ENCODE data around the gene E2F7. TPM values are rescaled to one million over a fixed set of nuclear protein-coding genes. Genes with fewer than 3 reads are reported as not detected.

Gene E2F7
- total RNA-seq, 1 donor from 2014 or later = 26.2 TPM

DNA sequence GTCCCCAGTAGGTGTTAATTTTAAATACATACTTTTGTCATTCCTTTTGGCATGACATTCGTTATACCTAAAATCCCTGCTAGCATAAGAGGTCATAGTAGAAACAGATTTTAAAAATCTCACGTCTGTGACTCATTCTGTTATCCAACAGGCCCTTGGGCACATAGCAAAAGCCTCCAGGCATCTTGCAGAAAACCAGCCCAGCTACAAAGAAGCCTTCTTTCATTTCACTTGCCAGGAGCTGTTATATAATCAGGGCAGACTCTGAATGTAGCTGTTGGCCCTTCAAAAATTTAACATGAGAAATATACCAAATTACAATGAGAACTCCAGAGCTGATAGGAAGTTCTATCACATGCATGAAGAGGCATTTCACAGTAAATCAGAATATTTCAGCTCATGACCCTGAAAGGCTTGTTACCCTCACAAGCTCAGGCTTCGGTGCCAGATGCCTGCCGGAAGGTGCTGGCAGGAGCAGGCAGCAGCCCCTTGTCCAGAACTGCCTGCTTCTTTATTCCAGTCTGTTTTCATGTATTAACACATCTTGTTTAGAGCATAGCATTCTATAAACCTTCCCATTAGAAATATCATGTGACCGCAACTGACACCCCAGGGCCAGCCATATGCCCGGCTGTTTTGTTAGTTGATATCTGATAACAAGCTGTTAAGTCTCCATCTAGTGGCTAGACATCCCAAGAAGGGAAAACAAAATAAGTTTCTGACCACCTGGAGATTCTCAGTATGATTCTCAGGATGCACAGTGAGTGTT lies 17.8 kb downstream of the E2F7 start:
- DNase-seq (ENCODE audit: low read depth) (no peak), FAIRE-seq (no peak)
- peaks cover 17% of the 10 kb centered on the region for H3K36me3 Mint-ChIP-seq (ENCODE audit: low read depth, unreplicated experiment)
- no peak overlapping the region for H2AFZ ChIP-seq (ENCODE audit: low read depth, low read length)
- no peaks in the 10 kb centered on the region for H3K27me3 Mint-ChIP-seq (ENCODE audit: low read depth, unreplicated experiment)
- no peaks in the 10 kb centered on the region for H3K4me1 Mint-ChIP-seq (ENCODE audit: low read depth, unreplicated experiment)
- peaks cover 55% of the 10 kb centered on the region for H3K79me2 ChIP-seq (ENCODE audit: insufficient read depth, low read length)
- no peaks in the 10 kb centered on the region for H3K9me3 ChIP-seq (ENCODE audit: insufficient read depth, low read depth, low read length)
- H3K9me3 Mint-ChIP-seq (ENCODE audit: unreplicated experiment) = no peaks in the 10 kb centered on the region
- H3K27ac Mint-ChIP-seq (ENCODE audit: unreplicated experiment) = no peak overlapping the region
- TF ChIP-seq, protein P1, sequence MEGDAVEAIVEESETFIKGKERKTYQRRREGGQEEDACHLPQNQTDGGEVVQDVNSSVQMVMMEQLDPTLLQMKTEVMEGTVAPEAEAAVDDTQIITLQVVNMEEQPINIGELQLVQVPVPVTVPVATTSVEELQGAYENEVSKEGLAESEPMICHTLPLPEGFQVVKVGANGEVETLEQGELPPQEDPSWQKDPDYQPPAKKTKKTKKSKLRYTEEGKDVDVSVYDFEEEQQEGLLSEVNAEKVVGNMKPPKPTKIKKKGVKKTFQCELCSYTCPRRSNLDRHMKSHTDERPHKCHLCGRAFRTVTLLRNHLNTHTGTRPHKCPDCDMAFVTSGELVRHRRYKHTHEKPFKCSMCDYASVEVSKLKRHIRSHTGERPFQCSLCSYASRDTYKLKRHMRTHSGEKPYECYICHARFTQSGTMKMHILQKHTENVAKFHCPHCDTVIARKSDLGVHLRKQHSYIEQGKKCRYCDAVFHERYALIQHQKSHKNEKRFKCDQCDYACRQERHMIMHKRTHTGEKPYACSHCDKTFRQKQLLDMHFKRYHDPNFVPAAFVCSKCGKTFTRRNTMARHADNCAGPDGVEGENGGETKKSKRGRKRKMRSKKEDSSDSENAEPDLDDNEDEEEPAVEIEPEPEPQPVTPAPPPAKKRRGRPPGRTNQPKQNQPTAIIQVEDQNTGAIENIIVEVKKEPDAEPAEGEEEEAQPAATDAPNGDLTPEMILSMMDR (IDR thresholded peaks at IDR 0.05; ENCODE audit: insufficient read depth, low read depth, low read length) = peak; percentile 16
- no peak for TF ChIP-seq EZH2 (IDR thresholded peaks at IDR 0.05; ENCODE audit: insufficient read depth, low read length)
- no peaks in the 10 kb centered on the region for H3K27me3 ChIP-seq (ENCODE audit: insufficient read depth, low read length)
- H3K4me3 ChIP-seq (ENCODE audit: insufficient read depth, low read depth, low read length) = no peak overlapping the region
- H3K4me1 ChIP-seq (ENCODE audit: insufficient read depth, low read length) = no peaks in the 10 kb centered on the region
- peaks cover 83% of the 10 kb centered on the region for H3K36me3 ChIP-seq (ENCODE audit: insufficient read depth, low read length)
- H3K9ac ChIP-seq (ENCODE audit: low read length) = no peak overlapping the region
- peaks cover 24% of the 10 kb centered on the region for H4K20me1 ChIP-seq (ENCODE audit: insufficient read depth, low read length)
- H3K27ac ChIP-seq (ENCODE audit: low read depth, low read length) = no peak overlapping the region
- H3K4me3 Mint-ChIP-seq (ENCODE audit: unreplicated experiment) = no peak overlapping the region
- no peak overlapping the region for H3K4me2 ChIP-seq (ENCODE audit: low read length)

DNA sequence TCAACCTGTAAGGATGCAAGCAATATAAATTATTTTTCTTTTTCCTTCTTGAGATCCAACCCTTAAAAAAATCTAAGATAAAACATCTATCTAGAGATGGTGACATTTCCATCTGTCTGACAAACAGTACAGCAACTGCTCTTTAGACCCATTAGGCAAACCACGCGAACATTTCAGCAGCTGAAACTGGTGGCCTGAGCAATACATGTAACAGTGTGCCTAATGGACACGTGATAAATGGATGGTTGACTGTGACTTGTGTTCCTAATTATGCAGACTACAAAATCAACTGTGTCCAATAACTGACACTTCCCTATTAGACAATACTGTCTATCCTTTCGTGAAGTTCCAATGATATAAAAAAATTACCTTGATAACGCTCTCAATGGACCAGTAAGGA lies 18.9 kb downstream of the E2F7 start:
- peaks cover 24% of the 10 kb centered on the region for H4K20me1 ChIP-seq (ENCODE audit: insufficient read depth, low read length)
- FAIRE-seq (no peak), DNase-seq (ENCODE audit: low read depth) (no peak)
- Mint-ChIP-seq H3K9me3 (ENCODE audit: unreplicated experiment) (no peaks in the 10 kb centered on the region), H3K36me3 (ENCODE audit: low read depth, unreplicated experiment) (peaks cover 21% of the 10 kb centered on the region), H3K27me3 (ENCODE audit: low read depth, unreplicated experiment) (no peaks in the 10 kb centered on the region), H3K4me1 (ENCODE audit: low read depth, unreplicated experiment) (no peaks in the 10 kb centered on the region), H3K4me3 (ENCODE audit: unreplicated experiment) (no peak overlapping the region), H3K27ac (ENCODE audit: unreplicated experiment) (no peak overlapping the region)
- H3K4me2 ChIP-seq (ENCODE audit: low read length) = no peak overlapping the region
- TF ChIP-seq, protein P1 (IDR thresholded peaks at IDR 0.05; ENCODE audit: insufficient read depth, low read depth, low read length) = no peak
- TF ChIP-seq EZH2 (IDR thresholded peaks at IDR 0.05; ENCODE audit: insufficient read depth, low read length) = no peak
- H2AFZ ChIP-seq (ENCODE audit: low read depth, low read length) = no peak overlapping the region
- H3K9ac ChIP-seq (ENCODE audit: low read length) = no peak overlapping the region
- H3K4me3 ChIP-seq (ENCODE audit: insufficient read depth, low read depth, low read length) = no peak overlapping the region
- H3K27ac ChIP-seq (ENCODE audit: low read depth, low read length) = no peak overlapping the region
- no peaks in the 10 kb centered on the region for H3K9me3 ChIP-seq (ENCODE audit: insufficient read depth, low read depth, low read length)
- H3K27me3 ChIP-seq (ENCODE audit: insufficient read depth, low read length) = no peaks in the 10 kb centered on the region
- H3K4me1 ChIP-seq (ENCODE audit: insufficient read depth, low read length) = no peaks in the 10 kb centered on the region
- peaks cover 49% of the 10 kb centered on the region for H3K79me2 ChIP-seq (ENCODE audit: insufficient read depth, low read length)
- H3K36me3 ChIP-seq (ENCODE audit: insufficient read depth, low read length) = peaks cover 86% of the 10 kb centered on the region

DNA sequence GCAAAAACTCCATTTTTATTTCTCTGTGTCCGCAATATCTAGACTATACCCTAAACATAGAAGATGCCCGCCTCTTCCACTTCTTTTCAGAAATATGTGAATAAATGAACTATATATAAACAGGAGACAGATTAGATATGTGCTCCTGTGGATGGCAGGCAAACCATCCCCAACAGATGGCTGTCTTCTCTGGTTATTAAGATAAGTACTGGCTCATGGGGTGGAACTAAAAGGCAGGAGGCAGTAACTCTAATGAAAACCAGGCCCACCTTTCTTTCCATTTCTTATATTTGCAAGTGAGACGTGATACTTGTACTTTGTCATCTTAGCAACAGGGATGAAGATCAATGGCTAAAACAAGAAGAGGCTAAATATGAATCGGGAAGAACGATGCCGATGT lies 20.2 kb downstream of the E2F7 start:
- H3K79me2 ChIP-seq (ENCODE audit: insufficient read depth, low read length) = peaks cover 47% of the 10 kb centered on the region
- H3K4me3 ChIP-seq (ENCODE audit: insufficient read depth, low read depth, low read length) = no peak overlapping the region
- H3K4me1 ChIP-seq (ENCODE audit: insufficient read depth, low read length) = no peaks in the 10 kb centered on the region
- no peak for DNase-seq (ENCODE audit: low read depth)
- no peak overlapping the region for H3K27ac Mint-ChIP-seq (ENCODE audit: unreplicated experiment)
- no peak overlapping the region for H3K27ac ChIP-seq (ENCODE audit: low read depth, low read length)
- H3K9ac ChIP-seq (ENCODE audit: low read length) = no peak overlapping the region
- no peak for FAIRE-seq
- no peak overlapping the region for H2AFZ ChIP-seq (ENCODE audit: low read depth, low read length)
- TF ChIP-seq, protein P1 (IDR thresholded peaks at IDR 0.05; ENCODE audit: insufficient read depth, low read depth, low read length) = no peak
- TF ChIP-seq EZH2 (IDR thresholded peaks at IDR 0.05; ENCODE audit: insufficient read depth, low read length) = no peak
- H3K36me3 Mint-ChIP-seq (ENCODE audit: low read depth, unreplicated experiment) = peaks cover 29% of the 10 kb centered on the region
- peaks cover 20% of the 10 kb centered on the region for H4K20me1 ChIP-seq (ENCODE audit: insufficient read depth, low read length)
- no peaks in the 10 kb centered on the region for H3K27me3 Mint-ChIP-seq (ENCODE audit: low read depth, unreplicated experiment)
- no peaks in the 10 kb centered on the region for H3K9me3 Mint-ChIP-seq (ENCODE audit: unreplicated experiment)
- no peak overlapping the region for H3K4me3 Mint-ChIP-seq (ENCODE audit: unreplicated experiment)
- no peaks in the 10 kb centered on the region for H3K9me3 ChIP-seq (ENCODE audit: insufficient read depth, low read depth, low read length)
- no peak overlapping the region for H3K4me2 ChIP-seq (ENCODE audit: low read length)
- H3K36me3 ChIP-seq (ENCODE audit: insufficient read depth, low read length) = peaks cover 86% of the 10 kb centered on the region
- no peaks in the 10 kb centered on the region for H3K4me1 Mint-ChIP-seq (ENCODE audit: low read depth, unreplicated experiment)
- H3K27me3 ChIP-seq (ENCODE audit: insufficient read depth, low read length) = no peaks in the 10 kb centered on the region
